ENCODE results near the gene TARM1. TPM values are rescaled to one million over a fixed set of nuclear protein-coding genes. Genes with fewer than 3 reads are reported as not detected.

The TARM1 gene
- polyA plus RNA-seq, 1 donor from 2014 or later, result not detected

DNA sequence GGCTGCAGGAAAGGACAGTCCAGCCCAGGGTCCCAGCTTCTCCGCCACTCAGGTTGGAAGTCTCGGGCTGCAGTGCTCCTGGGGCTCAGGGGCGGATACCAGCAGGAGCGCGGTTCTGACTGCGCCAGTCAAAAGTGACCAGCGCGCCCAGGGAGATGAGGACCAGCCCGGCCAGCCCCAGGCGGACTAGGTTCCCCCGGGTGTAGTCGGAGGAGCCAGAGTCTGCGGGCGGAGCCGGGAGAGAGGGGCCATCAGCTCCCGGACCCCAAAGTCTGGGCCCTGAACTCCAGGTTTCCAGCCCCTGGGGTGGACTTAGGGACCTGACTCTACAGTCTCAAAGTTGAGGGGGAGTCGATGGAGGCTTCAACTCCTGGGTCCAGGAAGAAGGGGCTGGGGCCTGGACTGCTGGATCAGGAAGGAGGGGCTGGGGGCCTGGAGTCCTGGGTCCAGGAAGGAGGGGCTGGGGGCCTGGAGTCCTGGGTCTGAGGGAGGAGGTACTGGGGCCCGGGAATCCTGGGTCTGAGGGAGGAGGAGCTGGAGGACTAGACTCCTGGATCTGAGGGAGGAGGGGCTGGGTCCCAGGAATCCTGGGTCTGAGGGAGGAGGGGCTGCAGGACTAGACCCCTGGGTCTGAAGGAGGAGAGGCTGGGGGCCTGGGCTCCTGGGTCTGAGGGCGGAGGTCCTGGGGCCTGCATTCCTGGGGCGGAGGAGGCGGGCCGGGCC is 14.1 kb upstream of the TARM1 start:
- Histone ChIP-seq H2AFZ (ENCODE audit: low read depth, low read length) (no peak overlapping the region), H3K9me2 (ENCODE audit: insufficient read depth, low read length) (no peaks in the 10 kb centered on the region), H3K27ac (ENCODE audit: low read length) (no peak overlapping the region), H3K27me3 (ENCODE audit: insufficient read depth, low read depth, low read length) (peaks cover 29% of the 10 kb centered on the region), H3K9ac (ENCODE audit: low read length) (peak overlapping the region; percentile 30), H3K4me2 (ENCODE audit: low read length) (no peak overlapping the region), H3F3A (ENCODE audit: insufficient read depth, low read length, poor library complexity, severe bottlenecking) (no peaks in the 10 kb centered on the region), H4K20me1 (ENCODE audit: insufficient read depth) (no peaks in the 10 kb centered on the region), H3K9me3 (ENCODE audit: low read length) (no peaks in the 10 kb centered on the region), H3K4me3 (ENCODE audit: low read length) (peak overlapping the region; percentile 62), H3K79me2 (replicated peaks; ENCODE audit: insufficient read depth, low read length) (no peaks in the 10 kb centered on the region), H3K36me3 (ENCODE audit: insufficient read depth, low read length) (no peaks in the 10 kb centered on the region)
- no peak for TF ChIP-seq EP300 (conservative IDR thresholded peaks at IDR 0.05; ENCODE audit: poor library complexity, severe bottlenecking)
- TF ChIP-seq MXI1 (conservative IDR thresholded peaks at IDR 0.05; ENCODE audit: poor library complexity, severe bottlenecking), result no peak
- no peak for TF ChIP-seq RAD21 (conservative IDR thresholded peaks at IDR 0.05)
- TF ChIP-seq, protein P1, sequence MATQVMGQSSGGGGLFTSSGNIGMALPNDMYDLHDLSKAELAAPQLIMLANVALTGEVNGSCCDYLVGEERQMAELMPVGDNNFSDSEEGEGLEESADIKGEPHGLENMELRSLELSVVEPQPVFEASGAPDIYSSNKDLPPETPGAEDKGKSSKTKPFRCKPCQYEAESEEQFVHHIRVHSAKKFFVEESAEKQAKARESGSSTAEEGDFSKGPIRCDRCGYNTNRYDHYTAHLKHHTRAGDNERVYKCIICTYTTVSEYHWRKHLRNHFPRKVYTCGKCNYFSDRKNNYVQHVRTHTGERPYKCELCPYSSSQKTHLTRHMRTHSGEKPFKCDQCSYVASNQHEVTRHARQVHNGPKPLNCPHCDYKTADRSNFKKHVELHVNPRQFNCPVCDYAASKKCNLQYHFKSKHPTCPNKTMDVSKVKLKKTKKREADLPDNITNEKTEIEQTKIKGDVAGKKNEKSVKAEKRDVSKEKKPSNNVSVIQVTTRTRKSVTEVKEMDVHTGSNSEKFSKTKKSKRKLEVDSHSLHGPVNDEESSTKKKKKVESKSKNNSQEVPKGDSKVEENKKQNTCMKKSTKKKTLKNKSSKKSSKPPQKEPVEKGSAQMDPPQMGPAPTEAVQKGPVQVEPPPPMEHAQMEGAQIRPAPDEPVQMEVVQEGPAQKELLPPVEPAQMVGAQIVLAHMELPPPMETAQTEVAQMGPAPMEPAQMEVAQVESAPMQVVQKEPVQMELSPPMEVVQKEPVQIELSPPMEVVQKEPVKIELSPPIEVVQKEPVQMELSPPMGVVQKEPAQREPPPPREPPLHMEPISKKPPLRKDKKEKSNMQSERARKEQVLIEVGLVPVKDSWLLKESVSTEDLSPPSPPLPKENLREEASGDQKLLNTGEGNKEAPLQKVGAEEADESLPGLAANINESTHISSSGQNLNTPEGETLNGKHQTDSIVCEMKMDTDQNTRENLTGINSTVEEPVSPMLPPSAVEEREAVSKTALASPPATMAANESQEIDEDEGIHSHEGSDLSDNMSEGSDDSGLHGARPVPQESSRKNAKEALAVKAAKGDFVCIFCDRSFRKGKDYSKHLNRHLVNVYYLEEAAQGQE (IDR thresholded peaks at IDR 0.05; ENCODE audit: borderline replicate concordance), result no peak
- no peak for TF ChIP-seq POLR2AphosphoS5 (IDR thresholded peaks at IDR 0.05)
- TF ChIP-seq EZH2 (IDR thresholded peaks at IDR 0.05; ENCODE audit: borderline replicate concordance, insufficient read depth, low read length, poor library complexity, severe bottlenecking), result no peak
- no peak for TF ChIP-seq SMC3 (conservative IDR thresholded peaks at IDR 0.05; ENCODE audit: poor library complexity)
- TF ChIP-seq, protein P2, sequence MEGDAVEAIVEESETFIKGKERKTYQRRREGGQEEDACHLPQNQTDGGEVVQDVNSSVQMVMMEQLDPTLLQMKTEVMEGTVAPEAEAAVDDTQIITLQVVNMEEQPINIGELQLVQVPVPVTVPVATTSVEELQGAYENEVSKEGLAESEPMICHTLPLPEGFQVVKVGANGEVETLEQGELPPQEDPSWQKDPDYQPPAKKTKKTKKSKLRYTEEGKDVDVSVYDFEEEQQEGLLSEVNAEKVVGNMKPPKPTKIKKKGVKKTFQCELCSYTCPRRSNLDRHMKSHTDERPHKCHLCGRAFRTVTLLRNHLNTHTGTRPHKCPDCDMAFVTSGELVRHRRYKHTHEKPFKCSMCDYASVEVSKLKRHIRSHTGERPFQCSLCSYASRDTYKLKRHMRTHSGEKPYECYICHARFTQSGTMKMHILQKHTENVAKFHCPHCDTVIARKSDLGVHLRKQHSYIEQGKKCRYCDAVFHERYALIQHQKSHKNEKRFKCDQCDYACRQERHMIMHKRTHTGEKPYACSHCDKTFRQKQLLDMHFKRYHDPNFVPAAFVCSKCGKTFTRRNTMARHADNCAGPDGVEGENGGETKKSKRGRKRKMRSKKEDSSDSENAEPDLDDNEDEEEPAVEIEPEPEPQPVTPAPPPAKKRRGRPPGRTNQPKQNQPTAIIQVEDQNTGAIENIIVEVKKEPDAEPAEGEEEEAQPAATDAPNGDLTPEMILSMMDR (IDR thresholded peaks at IDR 0.05; ENCODE audit: poor library complexity, severe bottlenecking), result no peak
- TF ChIP-seq TAF1 (IDR thresholded peaks at IDR 0.05; ENCODE audit: low read depth), result no peak

DNA sequence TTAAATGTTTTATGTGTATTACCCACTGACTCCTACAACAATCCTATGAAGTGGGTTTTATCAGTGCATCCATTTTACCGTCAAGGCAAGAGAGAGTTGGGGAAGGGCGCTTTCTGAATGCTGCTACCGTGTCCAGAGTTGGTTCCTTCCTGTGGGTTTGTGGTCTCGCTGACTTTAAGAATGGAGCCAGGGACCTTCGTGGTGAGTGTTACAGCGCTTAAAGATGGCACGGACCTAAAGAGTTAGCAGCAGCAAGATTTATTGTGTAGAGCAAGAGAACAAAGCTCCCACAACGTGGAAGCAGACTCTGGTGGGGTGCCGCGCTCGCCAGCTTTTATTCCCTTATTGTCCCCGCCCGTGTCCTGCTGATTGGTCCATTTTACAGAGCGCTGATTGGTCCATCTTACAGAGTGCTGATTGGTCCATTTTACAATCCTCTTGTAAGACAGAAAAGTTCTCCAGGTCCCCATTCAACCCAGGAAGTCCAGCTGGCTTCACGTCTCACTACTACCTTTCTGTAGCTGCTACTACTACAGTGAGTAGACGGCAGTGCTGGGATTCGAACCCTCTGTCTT is 13.3 kb upstream of the TARM1 start:
- Histone ChIP-seq H3F3A (ENCODE audit: insufficient read depth, low read length, poor library complexity, severe bottlenecking) (no peaks in the 10 kb centered on the region), H3K9me2 (ENCODE audit: insufficient read depth, low read length) (no peaks in the 10 kb centered on the region), H3K27ac (ENCODE audit: low read length) (no peak overlapping the region)

More for the DNA sequence above, 13.3 kb upstream of the TARM1 start:
- no peak for TF ChIP-seq EZH2 (IDR thresholded peaks at IDR 0.05; ENCODE audit: borderline replicate concordance, insufficient read depth, low read length, poor library complexity, severe bottlenecking)
- no peak for TF ChIP-seq TAF1 (IDR thresholded peaks at IDR 0.05; ENCODE audit: low read depth)
- no peak for TF ChIP-seq SMC3 (conservative IDR thresholded peaks at IDR 0.05; ENCODE audit: poor library complexity)
- no peak for TF ChIP-seq RAD21 (conservative IDR thresholded peaks at IDR 0.05)
- TF ChIP-seq MXI1 (conservative IDR thresholded peaks at IDR 0.05; ENCODE audit: poor library complexity, severe bottlenecking), result no peak
- TF ChIP-seq POLR2AphosphoS5 (IDR thresholded peaks at IDR 0.05), result no peak
- TF ChIP-seq, protein P2 (IDR thresholded peaks at IDR 0.05; ENCODE audit: poor library complexity, severe bottlenecking), result no peak
- TF ChIP-seq EP300 (conservative IDR thresholded peaks at IDR 0.05; ENCODE audit: poor library complexity, severe bottlenecking), result no peak
- TF ChIP-seq, protein P1 (IDR thresholded peaks at IDR 0.05; ENCODE audit: borderline replicate concordance), result no peak
- Histone ChIP-seq H3K79me2 (replicated peaks; ENCODE audit: insufficient read depth, low read length) (no peaks in the 10 kb centered on the region), H3K4me2 (ENCODE audit: low read length) (no peak overlapping the region), H3K9me3 (ENCODE audit: low read length) (no peaks in the 10 kb centered on the region), H4K20me1 (ENCODE audit: insufficient read depth) (no peaks in the 10 kb centered on the region), H2AFZ (ENCODE audit: low read depth, low read length) (no peak overlapping the region), H3K36me3 (ENCODE audit: insufficient read depth, low read length) (no peaks in the 10 kb centered on the region), H3K4me3 (ENCODE audit: low read length) (no peak overlapping the region), H3K9ac (ENCODE audit: low read length) (no peak overlapping the region), H3K27me3 (ENCODE audit: insufficient read depth, low read depth, low read length) (peaks cover 29% of the 10 kb centered on the region)
